Astrocyte (in vitro differentiated cells and primary cell): ENCODE measurements around the gene NOC2L.

Source experiments
- EZH2 ChIP-seq: IDR thresholded peaks from 2 replicates; pipeline ENCODE4 v1.6.1; 2012; ENCODE audit warnings: mild to moderate bottlenecking, low read length, inconsistent platforms; ENCODE audit not compliant: insufficient read depth
- TF ChIP-seq, protein P1 (sequence below): IDR thresholded peaks from 2 replicates; pipeline ENCODE4 v1.5.1; 2011; ENCODE audit warnings: low read depth, mild to moderate bottlenecking, inconsistent platforms, low read length, moderate library complexity; ENCODE audit not compliant: insufficient read depth

DNA sequence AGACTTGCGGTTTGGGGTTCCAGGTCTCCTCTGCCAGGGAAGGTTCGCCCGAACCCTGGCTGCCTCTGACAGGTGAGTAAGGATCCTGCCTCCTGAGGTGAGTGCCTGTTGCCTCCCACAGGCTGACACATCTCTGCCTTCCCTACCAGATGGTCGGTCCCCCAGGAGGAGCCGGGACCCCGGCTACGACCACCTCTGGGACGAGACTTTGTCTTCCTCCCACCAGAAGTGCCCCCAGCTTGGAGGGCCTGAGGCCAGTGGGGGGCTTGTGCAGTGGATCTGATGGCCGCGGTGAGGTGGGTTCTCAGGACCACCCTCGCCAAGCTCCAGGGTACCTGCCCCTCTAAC is 15.2 kb upstream of the NOC2L start:
- TF ChIP-seq, protein P1, sequence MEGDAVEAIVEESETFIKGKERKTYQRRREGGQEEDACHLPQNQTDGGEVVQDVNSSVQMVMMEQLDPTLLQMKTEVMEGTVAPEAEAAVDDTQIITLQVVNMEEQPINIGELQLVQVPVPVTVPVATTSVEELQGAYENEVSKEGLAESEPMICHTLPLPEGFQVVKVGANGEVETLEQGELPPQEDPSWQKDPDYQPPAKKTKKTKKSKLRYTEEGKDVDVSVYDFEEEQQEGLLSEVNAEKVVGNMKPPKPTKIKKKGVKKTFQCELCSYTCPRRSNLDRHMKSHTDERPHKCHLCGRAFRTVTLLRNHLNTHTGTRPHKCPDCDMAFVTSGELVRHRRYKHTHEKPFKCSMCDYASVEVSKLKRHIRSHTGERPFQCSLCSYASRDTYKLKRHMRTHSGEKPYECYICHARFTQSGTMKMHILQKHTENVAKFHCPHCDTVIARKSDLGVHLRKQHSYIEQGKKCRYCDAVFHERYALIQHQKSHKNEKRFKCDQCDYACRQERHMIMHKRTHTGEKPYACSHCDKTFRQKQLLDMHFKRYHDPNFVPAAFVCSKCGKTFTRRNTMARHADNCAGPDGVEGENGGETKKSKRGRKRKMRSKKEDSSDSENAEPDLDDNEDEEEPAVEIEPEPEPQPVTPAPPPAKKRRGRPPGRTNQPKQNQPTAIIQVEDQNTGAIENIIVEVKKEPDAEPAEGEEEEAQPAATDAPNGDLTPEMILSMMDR = no peak
- no peak for TF ChIP-seq EZH2
